Upper lobe of left lung (tissue), 4 donors: ENCODE results near the gene ZNF366.

Experiments
- CTCF ChIP-seq, 6 experiments: fragments of 450-650 bp in 4 of 6; fragments of 200-600 bp in 2 of 6; sonication (generic) in 2 of 6; IDR thresholded peaks; one replicate each; pipeline ENCODE4 v1.5.1; 2016 to 2019; ENCODE audit warnings: antibody characterized with exemption in 6 of 6
- EP300 ChIP-seq, 4 donors: sonication (generic); formaldehyde crosslinking; IDR thresholded peaks; one replicate each; pipeline ENCODE4 v1.5.1; 2017; ENCODE audit warnings: antibody characterized with exemption in 4 of 4, control low read depth in 2 of 4
- POLR2A ChIP-seq, 4 donors: fragments of 450-650 bp; IDR thresholded peaks; one replicate each; pipeline ENCODE4 v1.5.1; 2016 to 2017; ENCODE audit warnings: antibody characterized with exemption in 4 of 4, mild to moderate bottlenecking in 2 of 4
- POLR2AphosphoS5 ChIP-seq, 2 donors: sonication (generic); formaldehyde crosslinking; IDR thresholded peaks; one replicate each; pipeline ENCODE4 v1.5.1; 2017; ENCODE audit warnings: antibody characterized with exemption in 2 of 2

GRCh38 chr5:72477644-72478043 is 29.6 kb downstream of the ZNF366 start:
- TF ChIP-seq POLR2AphosphoS5 (IDR thresholded peaks at IDR 0.05) (no peak), POLR2A (IDR thresholded peaks at IDR 0.05) (no peak), CTCF (IDR thresholded peaks at IDR 0.05) (no peak), EP300 (IDR thresholded peaks at IDR 0.05) (no peak)
